Measurements from ENCODE around the gene KANSL2. TPM values are rescaled to one million over a fixed set of nuclear protein-coding genes. Genes with fewer than 3 reads are reported as not detected.

KANSL2 gene
- total RNA-seq, 1 experiment from 2014 or later: 21.8 TPM

- peaks cover 12% of the 10 kb centered on the region; the same call in 1 of the 2 replicates for H3K9me3 ChIP-seq (ENCODE audit: insufficient read depth, low read depth)
- peak overlapping the region; percentile 92 for H2AFZ ChIP-seq
- POLR2A ChIA-PET (ENCODE audit: unreplicated experiment): no interaction called here
- BruUV-seq (replicated peaks): TSS peak; percentile 97
- H3K27me3 ChIP-seq (ENCODE audit: insufficient read depth, low read depth): no peaks in the 10 kb centered on the region
- peak overlapping the region; percentile 72 for H3K4me2 ChIP-seq
- H3K9me2 ChIP-seq (ENCODE audit: insufficient read depth): no peaks in the 10 kb centered on the region
- peak overlapping the region; percentile 96 for H3K4me3 ChIP-seq
- TF ChIP-seq CTCF (conservative IDR thresholded peaks at IDR 0.05): no peak
- no peak for TF ChIP-seq EZH2 (IDR thresholded peaks at IDR 0.05; ENCODE audit: low read depth)
- CTCF ChIA-PET: no interaction called here
- H3F3A ChIP-seq (ENCODE audit: insufficient read depth, low read depth): peaks cover 34% of the 10 kb centered on the region
- peaks cover 19% of the 10 kb centered on the region for H3K36me3 ChIP-seq (ENCODE audit: low read depth)
- peaks cover 42% of the 10 kb centered on the region for H3K79me2 ChIP-seq (ENCODE audit: low read depth)
- H4K20me1 ChIP-seq (ENCODE audit: insufficient read depth): peaks cover 24% of the 10 kb centered on the region
- intact Hi-C loops (cut with micrococcal nuclease; ENCODE audit: unreplicated experiment): loop anchor here (2.0 kb wide), 2 partner anchors 34 to 72 kb away; partner anchors contain the start of genes ADCY6 and KANSL2
- H3K27ac ChIP-seq: peak overlapping the region; percentile 85
- no peak for DNase-seq
- peaks cover 15% of the 10 kb centered on the region for H3K4me1 ChIP-seq (replicated peaks; ENCODE audit: insufficient read depth)
Measured at GRCh38 chr12:48717252-48717695, 35.2 kb upstream of the KANSL2 start.

GRCh38 chr12:48716493-48717251 lies 34.6 kb upstream of the KANSL2 start, which contains the start of gene CCNT1:
CCNT1 (minus strand) TSS chr12:48716707; CDS start chr12:48716675, 32 bp downstream.
- CTCF ChIA-PET: no interaction called here
- Histone ChIP-seq H4K20me1 (ENCODE audit: insufficient read depth) (peaks cover 30% of the 10 kb centered on the region), H3K27ac (peak within 1 kb of the TSS; percentile 85), H3K4me3 (peak within 1 kb of the TSS; percentile 96), H3K4me1 (replicated peaks; ENCODE audit: insufficient read depth) (peaks cover 15% of the 10 kb centered on the region), H3K4me2 (peak within 1 kb of the TSS; percentile 93), H3K9me3 (ENCODE audit: insufficient read depth, low read depth) (peaks cover 12% of the 10 kb centered on the region; the same call in 1 of the 2 replicates), H3K36me3 (ENCODE audit: low read depth) (peaks cover 24% of the 10 kb centered on the region), H3K79me2 (ENCODE audit: low read depth) (peaks cover 48% of the 10 kb centered on the region), H3F3A (ENCODE audit: insufficient read depth, low read depth) (peaks cover 34% of the 10 kb centered on the region), H3K9me2 (ENCODE audit: insufficient read depth) (no peaks in the 10 kb centered on the region), H3K27me3 (ENCODE audit: insufficient read depth, low read depth) (no peaks in the 10 kb centered on the region), H2AFZ (peak within 1 kb of the TSS; percentile 92)
- peak; percentile 98 to 99 for DNase-seq
- TF ChIP-seq CTCF (conservative IDR thresholded peaks at IDR 0.05) (peak; percentile 10; the same call in 1 of the 2 replicates), EZH2 (IDR thresholded peaks at IDR 0.05; ENCODE audit: low read depth) (no peak)
- no TSS peak for BruUV-seq (replicated peaks)
- POLR2A ChIA-PET (ENCODE audit: unreplicated experiment): no interaction called here
- intact Hi-C loops (cut with micrococcal nuclease; ENCODE audit: unreplicated experiment): loop anchor here (2.0 kb wide), 2 partner anchors 34 to 72 kb away; partner anchors contain the start of genes ADCY6 and KANSL2

GRCh38 chr12:48716168-48716492 lies 34.1 kb upstream of the KANSL2 start:
- peak overlapping the region; percentile 85 for H3K27ac ChIP-seq
- ChIA-PET POLR2A (ENCODE audit: unreplicated experiment) (no interaction called here), CTCF (no interaction called here)
- TSS peak; percentile 50 for BruUV-seq (replicated peaks)
- DNase-seq: no peak
- no peaks in the 10 kb centered on the region for H3K27me3 ChIP-seq (ENCODE audit: insufficient read depth, low read depth)
- H4K20me1 ChIP-seq (ENCODE audit: insufficient read depth): peaks cover 31% of the 10 kb centered on the region
- peaks cover 51% of the 10 kb centered on the region for H3K79me2 ChIP-seq (ENCODE audit: low read depth)
- intact Hi-C loops (cut with micrococcal nuclease; ENCODE audit: unreplicated experiment): loop anchor here (2.0 kb wide), 2 partner anchors 33 to 73 kb away; partner anchors contain the start of genes ADCY6 and KANSL2
- peak overlapping the region; percentile 96 for H3K4me3 ChIP-seq
- H3K4me2 ChIP-seq: peak overlapping the region; percentile 93
- TF ChIP-seq CTCF (conservative IDR thresholded peaks at IDR 0.05) (no peak), EZH2 (IDR thresholded peaks at IDR 0.05; ENCODE audit: low read depth) (no peak)
- no peaks in the 10 kb centered on the region for H3K9me2 ChIP-seq (ENCODE audit: insufficient read depth)
- H3K9me3 ChIP-seq (ENCODE audit: insufficient read depth, low read depth): peaks cover 12% of the 10 kb centered on the region; the same call in 1 of the 2 replicates
- peaks cover 34% of the 10 kb centered on the region for H3F3A ChIP-seq (ENCODE audit: insufficient read depth, low read depth)
- peak overlapping the region; percentile 74 for H2AFZ ChIP-seq
- peaks cover 24% of the 10 kb centered on the region for H3K36me3 ChIP-seq (ENCODE audit: low read depth)
- peaks cover 15% of the 10 kb centered on the region for H3K4me1 ChIP-seq (replicated peaks; ENCODE audit: insufficient read depth)
